Activated CD8-positive, alpha-beta T cell treated with anti-CD3 and anti-CD28 coated beads for 36 hours (primary cell): ENCODE results near the gene CPD. TPM values are rescaled to one million over a fixed set of nuclear protein-coding genes. Genes with fewer than 3 reads are reported as not detected.

Experiments
- ATAC-seq: fragments of 200-7000 bp; cut with Tn5 transposase; one replicate; pipeline ENCODE4 v1.10.0; 2021; ENCODE audit warnings: mild to moderate bottlenecking, moderate library complexity
- CTCF ChIA-PET: fragments of 350-600 bp; sonication (Branson Sonifier 250); formaldehyde crosslinking; loops from one replicate; lab custom pipeline; 2021; ENCODE audit warnings: antibody characterized with exemption; lab: Charles Lee
- POLR2A ChIA-PET: fragments of 350-600 bp; sonication (Branson Sonifier 250); formaldehyde crosslinking; loops from one replicate; lab custom pipeline; 2021; ENCODE audit warnings: antibody characterized with exemption; lab: Charles Lee
- DNase-seq: peaks from one replicate; pipeline ENCODE4 v3.0.0-alpha.2; 2020
- H3K27ac Mint-ChIP-seq: one replicate; pipeline ENCODE4 v1.8.0; 2021; ENCODE audit warnings: mild to moderate bottlenecking, mixed read lengths
- H3K27me3 Mint-ChIP-seq: one replicate; pipeline ENCODE4 v1.8.0; 2021; ENCODE audit warnings: mixed read lengths
- H3K36me3 Mint-ChIP-seq: one replicate; pipeline ENCODE4 v1.8.0; 2021; ENCODE audit warnings: low read depth, mixed read lengths
- H3K4me1 Mint-ChIP-seq: one replicate; pipeline ENCODE4 v1.8.0; 2021; ENCODE audit warnings: low read depth, mixed read lengths
- H3K4me3 Mint-ChIP-seq: one replicate; pipeline ENCODE4 v1.8.0; 2021; ENCODE audit warnings: mild to moderate bottlenecking, moderate library complexity, mixed read lengths
- H3K9me3 Mint-ChIP-seq: one replicate; pipeline ENCODE4 v1.8.0; 2021; ENCODE audit warnings: mixed read lengths
- CTCF ChIP-seq: fragments of 200-600 bp; IDR thresholded peaks from one replicate; pipeline ENCODE4 v1.8.0; 2022; ENCODE audit warnings: antibody characterized with exemption, mild to moderate bottlenecking
- intact Hi-C: fragments of 100-400 bp; cut with micrococcal nuclease; formaldehyde crosslinking; loops from one replicate; pipeline ENCODE4 v1.10.0; 2022
- total RNA-seq, 2 experiments: library from RNA; stranded (reverse); gene quantifications; one replicate each; pipeline ENCODE4 v1.2.3, GENCODE V29; 2021

The CPD gene
- total RNA-seq, 2 experiments from 2014 or later = 25.9 to 26.8 TPM

DNA sequence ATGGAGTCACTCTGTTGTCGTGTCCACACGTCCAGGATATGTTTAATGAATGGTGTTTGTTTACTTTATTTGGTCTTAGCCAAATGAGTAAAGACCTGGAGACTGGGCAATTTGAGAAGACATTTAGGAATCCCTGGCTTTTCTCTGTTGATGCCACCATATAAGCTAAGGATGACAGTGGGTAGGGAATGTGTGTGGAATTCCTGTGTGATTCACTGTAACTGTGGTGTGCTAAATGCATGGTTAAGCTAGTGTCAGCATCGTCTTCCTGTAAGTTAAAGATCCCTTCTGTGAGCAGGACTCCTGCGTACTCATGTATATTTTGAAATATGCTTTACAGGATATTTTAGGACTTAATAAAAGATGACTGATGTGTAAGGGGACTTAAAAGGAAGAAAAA, 124.8 kb downstream of the CPD start:
- Mint-ChIP-seq H3K36me3 (peaks cover 36% of the 10 kb centered on the region), H3K27me3 (no peaks in the 10 kb centered on the region), H3K9me3 (no peaks in the 10 kb centered on the region), H3K4me1 (peaks cover 13% of the 10 kb centered on the region), H3K4me3 (no peak overlapping the region), H3K27ac (no peak overlapping the region)
- no peak for ATAC-seq
- ChIA-PET POLR2A (no interaction called here), CTCF (no interaction called here)
- intact Hi-C loops = no loop called here
- no peak for TF ChIP-seq CTCF
- DNase-seq = no peak

- ChIA-PET POLR2A (interaction anchor here (0.6 to 0.7 kb wide), 2 partner anchors 101 to 748 kb away, joined by 3 read pairs; no protein-coding TSS in a partner anchor), CTCF (interaction anchor here (3.1 kb wide), 1 partner anchor 29 kb away, joined by 11 read pairs; the partner anchor contains the start of gene GOSR1)
- Mint-ChIP-seq H3K27ac (no peak overlapping the region), H3K36me3 (peaks cover 23% of the 10 kb centered on the region), H3K27me3 (no peaks in the 10 kb centered on the region), H3K4me3 (no peak overlapping the region), H3K9me3 (no peaks in the 10 kb centered on the region), H3K4me1 (peaks cover 4% of the 10 kb centered on the region)
- ATAC-seq = no peak
- DNase-seq = no peak
- intact Hi-C loops = no loop called here
- no peak for TF ChIP-seq CTCF
Measured at GRCh38 chr17:30505868-30506417, 127.2 kb downstream of the CPD start.

DNA sequence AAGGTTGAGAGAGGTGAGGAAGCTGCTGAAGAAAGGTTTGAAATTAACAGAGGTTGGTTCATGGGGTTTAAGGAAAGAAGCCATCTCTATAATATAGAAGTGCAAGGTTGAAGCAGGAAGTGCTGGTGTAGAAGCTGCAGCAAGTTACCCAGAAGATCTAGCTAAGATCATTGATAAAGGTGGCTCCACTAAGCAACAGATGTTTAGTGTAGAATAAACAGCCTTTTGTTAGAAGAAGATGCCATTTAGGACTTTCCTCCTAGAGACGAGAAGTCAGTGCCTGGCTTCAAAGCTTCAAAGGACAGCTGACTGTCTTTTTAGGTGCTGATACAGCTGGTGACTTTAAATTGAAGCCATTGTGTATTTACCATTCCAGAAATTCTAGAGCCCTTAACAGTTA, 127.8 kb downstream of the CPD start:
- DNase-seq (no peak), ATAC-seq (no peak)
- TF ChIP-seq CTCF = no peak
- peaks cover 19% of the 10 kb centered on the region for H3K36me3 Mint-ChIP-seq
- ChIA-PET POLR2A (interaction anchor here (0.7 kb wide), 1 partner anchor 100 kb away, joined by 3 read pairs; no protein-coding TSS in a partner anchor), CTCF (interaction anchor here (3.1 kb wide), 1 partner anchor 30 kb away, joined by 11 read pairs; the partner anchor contains the start of gene GOSR1)
- H3K4me1 Mint-ChIP-seq = peaks cover 4% of the 10 kb centered on the region
- intact Hi-C loops = no loop called here
- no peak overlapping the region for H3K4me3 Mint-ChIP-seq
- no peak overlapping the region for H3K27ac Mint-ChIP-seq
- no peaks in the 10 kb centered on the region for H3K9me3 Mint-ChIP-seq
- H3K27me3 Mint-ChIP-seq = no peaks in the 10 kb centered on the region

DNA sequence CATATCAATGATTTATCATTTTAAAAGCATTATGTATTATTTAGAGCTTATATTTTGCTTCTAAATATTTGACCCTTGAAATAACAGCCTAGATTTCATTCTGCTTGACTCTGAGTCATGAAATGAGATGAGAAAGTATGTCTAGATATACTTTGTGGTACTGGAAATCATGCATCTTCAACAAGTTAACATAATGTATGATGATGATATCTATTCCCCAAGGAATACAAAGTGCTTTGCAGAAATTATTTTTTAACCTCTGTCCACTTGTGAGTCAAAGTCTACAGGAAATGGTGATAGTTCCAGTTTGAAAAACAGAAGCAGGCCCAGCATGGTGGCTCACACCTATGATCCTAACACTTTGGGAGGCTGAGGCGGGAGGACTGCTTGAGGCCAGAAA, 134.6 kb downstream of the CPD start:
- no peak for TF ChIP-seq CTCF
- ATAC-seq = no peak
- no peak for DNase-seq
- CTCF ChIA-PET = interaction anchor here (1.0 kb wide), 1 partner anchor 419 kb away, joined by 3 read pairs; no protein-coding TSS in a partner anchor
- POLR2A ChIA-PET = no interaction called here
- H3K4me3 Mint-ChIP-seq = no peak overlapping the region
- intact Hi-C loops = no loop called here
- H3K27ac Mint-ChIP-seq = no peak overlapping the region
- no peaks in the 10 kb centered on the region for H3K9me3 Mint-ChIP-seq
- H3K4me1 Mint-ChIP-seq = peaks cover 6% of the 10 kb centered on the region
- H3K27me3 Mint-ChIP-seq = no peaks in the 10 kb centered on the region
- H3K36me3 Mint-ChIP-seq = peaks cover 14% of the 10 kb centered on the region

GRCh38 chr17:30514895-30515596, 136.3 kb downstream of the CPD start:
- no peaks in the 10 kb centered on the region for H3K27me3 Mint-ChIP-seq
- no peak overlapping the region for H3K27ac Mint-ChIP-seq
- CTCF ChIA-PET = interaction anchor here (1.1 to 1.2 kb wide), 4 partner anchors 12 to 38 kb away, joined by 3 to 4 read pairs (median 4); no protein-coding TSS in a partner anchor
- H3K4me1 Mint-ChIP-seq = peaks cover 12% of the 10 kb centered on the region
- H3K4me3 Mint-ChIP-seq = no peak overlapping the region
- intact Hi-C loops = no loop called here
- POLR2A ChIA-PET = no interaction called here
- no peak for DNase-seq
- no peak for TF ChIP-seq CTCF
- ATAC-seq = no peak
- no peaks in the 10 kb centered on the region for H3K9me3 Mint-ChIP-seq
- H3K36me3 Mint-ChIP-seq = peaks cover 18% of the 10 kb centered on the region
